GM21619 (cell line): ENCODE results near the gene PPARA.

Experiments used
- ATAC-seq: cut with Tn5 transposase; IDR thresholded peaks from one replicate; pipeline ENCODE4 v1.9.1; 2021; ENCODE audit not compliant: unreplicated experiment

Gene PPARA

GRCh38 chr22:46269564-46269963 lies 119.2 kb downstream of the PPARA start:
- ATAC-seq, result no peak

- ATAC-seq, result no peak
These were observed 121.9 kb downstream of the PPARA start for GRCh38 chr22:46272196-46272595.

GRCh38 chr22:46272762-46273431 lies 122.6 kb downstream of the PPARA start:
- ATAC-seq, result no peak

GRCh38 chr22:46273432-46274148 lies 123.3 kb downstream of the PPARA start:
- ATAC-seq, result no peak

GRCh38 chr22:46274381-46274780 lies 124.1 kb downstream of the PPARA start:
- ATAC-seq, result no peak

GRCh38 chr22:46275455-46276122 lies 125.3 kb downstream of the PPARA start:
- ATAC-seq, result no peak

GRCh38 chr22:46276563-46276962 lies 126.2 kb downstream of the PPARA start:
- ATAC-seq, result no peak

- no peak for ATAC-seq
These were observed 128.6 kb downstream of the PPARA start for GRCh38 chr22:46278656-46279645.

GRCh38 chr22:46280063-46280817 lies 129.9 kb downstream of the PPARA start:
- no peak for ATAC-seq

GRCh38 chr22:46280999-46281623 lies 130.8 kb downstream of the PPARA start:
- ATAC-seq, result no peak

GRCh38 chr22:46281866-46282678 lies 131.7 kb downstream of the PPARA start:
- ATAC-seq, result no peak

GRCh38 chr22:46286006-46286405 lies 135.7 kb downstream of the PPARA start:
- no peak for ATAC-seq

GRCh38 chr22:46286941-46287872 lies 136.9 kb downstream of the PPARA start:
- no peak for ATAC-seq

- peak; percentile 81 for ATAC-seq
These were observed 137.8 kb downstream of the PPARA start for GRCh38 chr22:46287873-46288751.

GRCh38 chr22:46288846-46289243 lies 138.5 kb downstream of the PPARA start:
- no peak for ATAC-seq

GRCh38 chr22:46289244-46289891 lies 139.0 kb downstream of the PPARA start:
- no peak for ATAC-seq
